Activated CD8-positive, alpha-beta memory T cell treated with anti-CD3 and anti-CD28 coated beads for 48 hours (primary cell): ENCODE data around the gene CFAP46.
"Not testable (repeated sequence)": the region's sequence is repeated elsewhere in the genome, so short reads cannot be mapped to it uniquely, and the experiment has no call there.

Source experiments
- DNase-seq, 3 experiments: peaks; one replicate each; pipeline ENCODE4 v3.0.0-alpha.2; 2020; ENCODE audit warnings: low read depth in 2 of 3, low spot score in 2 of 3

The CFAP46 gene

DNA sequence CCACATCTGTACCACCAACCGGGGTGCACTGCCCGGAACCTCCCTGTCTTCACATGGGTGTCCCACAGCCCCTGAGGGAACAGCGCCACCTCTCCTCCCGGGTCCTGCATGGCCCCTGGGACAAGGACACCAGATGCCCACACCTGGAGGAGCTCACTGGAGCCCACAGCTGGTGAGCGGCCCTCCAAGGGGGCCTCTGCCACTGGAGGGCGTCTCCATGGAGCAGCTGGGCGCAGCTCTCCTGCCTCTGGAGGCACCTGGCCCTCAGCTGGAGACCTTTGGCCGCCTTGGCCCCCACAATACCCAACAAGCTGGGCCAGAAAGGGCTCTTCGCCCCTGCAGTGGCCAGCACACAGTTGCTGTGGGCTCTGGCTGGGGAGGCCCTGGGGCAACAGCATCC is 149.2 kb downstream of the CFAP46 start:
- no peak for DNase-seq

DNA sequence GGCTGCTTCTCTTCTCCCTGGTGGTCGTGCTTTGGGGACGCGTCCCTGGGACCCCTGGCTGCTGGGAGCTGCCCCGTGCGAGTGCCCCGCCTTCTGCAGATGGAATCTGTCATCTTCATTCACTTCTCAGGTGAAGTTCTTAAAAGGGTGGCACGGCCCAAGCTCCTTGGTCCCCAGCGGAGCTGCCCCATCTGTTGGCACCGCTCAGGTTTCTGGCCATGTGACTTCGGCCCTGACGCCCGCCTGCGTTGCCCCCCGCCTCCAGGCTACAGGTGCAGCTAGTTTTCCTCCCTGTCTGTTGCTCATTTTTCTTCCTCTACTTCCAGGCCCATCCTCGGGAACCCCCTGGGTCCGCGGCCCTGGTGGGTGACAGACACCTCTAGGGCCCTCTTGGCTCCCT is 149.6 kb downstream of the CFAP46 start:
- no peak for DNase-seq

DNA sequence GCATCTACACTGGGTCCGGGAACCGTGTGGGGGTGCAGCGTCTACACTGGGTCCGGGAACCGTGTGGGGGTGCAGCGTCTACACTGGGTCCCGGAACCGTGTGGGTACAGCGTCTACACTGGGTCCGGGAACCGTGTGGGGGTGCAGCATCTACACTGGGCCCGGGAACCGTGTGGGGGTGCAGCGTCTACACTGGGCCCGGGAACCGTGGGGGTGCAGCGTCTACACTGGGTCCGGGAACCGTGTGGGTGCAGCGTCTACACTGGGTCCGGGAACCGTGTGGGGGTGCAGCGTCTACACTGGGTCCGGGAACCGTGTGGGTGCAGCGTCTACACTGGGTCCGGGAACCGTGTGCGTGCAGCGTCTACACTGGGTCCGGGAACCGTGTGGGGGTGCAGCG is 150.3 kb downstream of the CFAP46 start:
- not testable (repeated sequence) for DNase-seq

- no peak for DNase-seq
Measured at GRCh38 chr10:132790934-132791829, 151.2 kb downstream of the CFAP46 start.

- DNase-seq, result no peak
Measured at GRCh38 chr10:132790470-132790869, 151.9 kb downstream of the CFAP46 start.

DNA sequence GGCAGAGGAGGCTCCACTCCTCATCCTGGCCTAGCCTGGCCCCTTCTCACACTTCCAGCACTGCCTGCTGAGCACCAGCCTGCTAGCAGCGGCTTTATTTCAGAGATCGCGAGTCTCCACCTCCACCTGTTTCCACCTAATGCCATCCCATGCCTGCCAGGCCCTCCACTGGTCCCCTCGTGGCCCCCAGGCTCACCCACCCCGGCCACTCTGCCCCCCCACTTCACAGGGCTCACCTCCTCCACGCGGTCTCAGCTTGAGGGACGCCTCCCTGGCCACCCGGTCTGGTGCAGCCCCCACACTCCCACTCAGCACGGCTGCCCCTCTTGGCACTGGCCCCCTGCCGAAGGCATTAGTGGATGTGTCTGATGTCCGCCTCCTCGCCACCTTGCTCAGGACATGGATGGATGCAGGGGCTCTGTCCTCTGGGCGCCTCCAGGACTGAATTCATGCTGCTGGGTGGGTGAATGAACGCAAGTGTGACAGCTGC is 152.7 kb downstream of the CFAP46 start:
- no peak for DNase-seq

DNA sequence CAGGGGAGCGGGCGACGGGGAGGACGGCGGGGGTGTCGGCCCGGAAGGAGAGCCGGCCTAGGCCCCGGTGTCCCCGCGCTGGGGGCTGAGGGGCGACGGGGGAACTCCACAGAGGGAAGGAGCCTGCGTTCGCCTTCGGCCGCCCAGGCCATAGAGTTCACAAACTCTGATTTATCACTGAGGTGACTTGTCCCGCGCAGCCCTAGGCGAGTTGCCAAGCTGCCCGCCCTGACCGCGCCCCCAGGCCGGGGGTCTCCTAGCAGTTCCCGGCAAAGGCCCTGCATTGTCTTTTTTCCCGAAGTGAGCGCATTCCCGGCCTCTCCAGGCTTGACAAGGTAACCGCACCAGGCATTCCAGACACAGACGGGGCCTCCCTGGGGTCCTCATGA is 153.5 kb downstream of the CFAP46 start:
- DNase-seq, result no peak

- no peak for DNase-seq
Measured at GRCh38 chr10:132788180-132788830, 154.1 kb downstream of the CFAP46 start.

- DNase-seq, result no peak
Measured at GRCh38 chr10:132787495-132788179, 154.7 kb downstream of the CFAP46 start.

GRCh38 chr10:132786884-132787494 is 155.4 kb downstream of the CFAP46 start:
- no peak for DNase-seq

GRCh38 chr10:132786476-132786883 is 155.9 kb downstream of the CFAP46 start:
- no peak for DNase-seq

- DNase-seq, result no peak
Measured at GRCh38 chr10:132785723-132786475, 156.5 kb downstream of the CFAP46 start, which contains the start of gene NKX6-2. TSS of gene NKX6-2 (minus strand) at chr10:132786147. CDS start at chr10:132785948, 199 bp downstream.

- DNase-seq, result no peak
Measured at GRCh38 chr10:132784866-132785722, 157.3 kb downstream of the CFAP46 start.

- no peak for DNase-seq
Measured at GRCh38 chr10:132783940-132784865, 158.2 kb downstream of the CFAP46 start.

DNA sequence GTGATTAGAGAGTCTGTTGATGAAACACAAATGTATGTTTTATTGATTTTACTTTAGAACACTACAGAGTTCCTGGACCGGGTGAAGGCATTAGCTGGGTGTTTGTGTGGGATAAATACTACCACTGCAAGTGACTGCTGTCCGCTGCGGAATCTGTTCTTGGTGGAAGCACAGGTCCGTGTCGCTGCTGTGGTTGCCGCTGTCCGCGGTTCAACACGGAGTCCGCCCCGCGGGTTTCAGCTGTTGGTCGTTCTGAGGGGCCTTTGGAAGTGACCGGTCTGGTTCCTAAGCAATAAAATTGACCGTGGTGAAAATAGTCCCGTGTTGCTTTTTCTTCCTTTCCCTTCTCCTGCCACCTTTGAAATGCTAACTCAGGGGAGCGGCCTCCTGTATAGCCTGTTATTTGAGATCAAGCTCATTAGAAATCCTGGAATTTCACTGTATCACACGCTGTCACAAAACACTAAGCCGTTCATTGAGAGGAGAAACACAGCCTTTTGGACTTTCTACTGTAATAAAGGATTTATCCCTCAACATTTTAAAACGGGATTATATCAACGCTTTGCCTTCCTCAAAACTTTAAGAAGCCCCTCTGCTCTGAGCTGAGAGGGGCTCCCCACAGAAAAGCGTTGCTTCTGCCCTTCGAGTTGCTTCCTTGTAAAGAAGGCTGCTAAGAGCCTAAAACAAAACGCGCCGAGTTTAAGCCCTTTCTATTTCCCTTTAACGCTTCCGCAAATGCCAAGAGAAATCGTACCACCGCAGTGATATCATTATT is 159.0 kb downstream of the CFAP46 start:
- no peak for DNase-seq

DNA sequence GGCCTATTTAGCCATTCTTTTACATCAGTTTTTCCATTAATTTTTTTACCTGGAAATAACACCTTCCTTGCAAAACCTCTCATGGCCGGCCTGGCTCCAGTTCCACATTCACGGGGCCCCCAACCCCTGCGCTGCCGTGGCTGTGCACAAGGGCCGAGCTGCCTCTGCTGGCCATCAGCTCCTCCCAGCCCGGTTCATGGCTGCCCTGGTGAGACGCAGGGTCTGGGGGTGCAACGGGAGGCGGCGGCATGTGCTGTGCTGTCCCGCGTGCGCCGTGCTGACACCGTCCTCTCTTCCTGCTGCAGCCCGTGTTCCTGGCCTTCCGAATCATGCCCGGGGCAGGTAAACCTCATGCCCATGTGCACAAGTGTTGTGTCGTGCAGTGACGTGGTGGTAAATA is 160.8 kb downstream of the CFAP46 start:
- DNase-seq, result no peak

GRCh38 chr10:132780356-132780755 is 162.0 kb downstream of the CFAP46 start:
- no peak for DNase-seq
